ENCODE measurements around the gene SSBP3.

DNA sequence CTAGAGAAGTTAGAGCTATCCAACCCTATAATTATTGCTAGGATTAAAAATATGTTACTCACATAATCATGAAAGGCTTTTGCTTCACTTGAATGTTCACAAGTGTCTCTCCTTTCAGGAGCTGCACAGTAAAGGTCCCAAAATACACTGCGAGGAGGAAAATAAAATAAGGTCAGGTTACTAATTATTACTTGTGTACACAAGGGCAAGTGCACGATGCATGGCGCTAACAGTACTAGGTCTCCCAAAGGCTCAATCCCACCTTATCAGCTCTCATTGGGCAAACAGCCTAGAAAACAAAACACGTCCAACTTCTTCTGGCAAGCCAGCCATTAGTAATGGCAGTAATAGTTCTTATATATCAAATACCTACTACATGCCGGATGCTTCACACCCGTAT, 4.4 kb downstream of the SSBP3 start:
- no peak for TF ChIP-seq EZH2 (IDR thresholded peaks at IDR 0.05; ENCODE audit: insufficient read depth, poor library complexity, severe bottlenecking)
- TF ChIP-seq EZH2phosphoT487 (IDR thresholded peaks at IDR 0.05; ENCODE audit: insufficient read depth, low read depth) = no peak
